GM10248 (cell line): ENCODE measurements around the gene SLC38A6.

Source experiments
- CTCF ChIA-PET: fragments of 300-600 bp; sonication (Branson Sonifier 250); formaldehyde crosslinking; extraction: SDS; loops from one replicate; lab custom pipeline; 2021; ENCODE audit warnings: antibody characterized with exemption; lab: Yijun Ruan, JAX
- POLR2A ChIA-PET: fragments of 350-650 bp; sonication (Branson Sonifier 250); formaldehyde crosslinking; extraction: SDS; loops from one replicate; lab custom pipeline; 2020; ENCODE audit warnings: antibody characterized with exemption; lab: Yijun Ruan, JAX
- DNase-seq: peaks from one replicate; pipeline ENCODE4 v3.0.0; 2012; ENCODE audit errors: extremely low spot score
- CTCF ChIP-seq: IDR thresholded peaks from 2 replicates; pipeline ENCODE4 v1.5.1; 2012; ENCODE audit warnings: mild to moderate bottlenecking, low read depth; ENCODE audit errors: extremely low read depth, missing control alignments, control extremely low read depth

Gene SLC38A6

GRCh38 chr14:60984196-60984595, 3.2 kb downstream of the SLC38A6 start:
- ChIA-PET CTCF (no interaction called here), POLR2A (no interaction called here)
- DNase-seq = no peak
- no peak for TF ChIP-seq CTCF

GRCh38 chr14:60986500-60986899, 5.5 kb downstream of the SLC38A6 start:
- ChIA-PET CTCF (no interaction called here), POLR2A (no interaction called here)
- DNase-seq = no peak
- TF ChIP-seq CTCF = no peak

GRCh38 chr14:60989599-60989998, 8.6 kb downstream of the SLC38A6 start:
- DNase-seq = no peak
- TF ChIP-seq CTCF = no peak
- CTCF ChIA-PET = no interaction called here
- POLR2A ChIA-PET = interaction anchor here (0.6 kb wide), 1 partner anchor 10 kb away, joined by 6 read pairs; no protein-coding TSS in a partner anchor

- TF ChIP-seq CTCF = no peak
- CTCF ChIA-PET = no interaction called here
- DNase-seq = no peak
- POLR2A ChIA-PET = no interaction called here
Measured at GRCh38 chr14:60998617-60999016, 17.6 kb downstream of the SLC38A6 start.

GRCh38 chr14:60999536-60999935, 18.5 kb downstream of the SLC38A6 start:
- TF ChIP-seq CTCF = no peak
- DNase-seq = no peak
- CTCF ChIA-PET = no interaction called here
- POLR2A ChIA-PET = no interaction called here

GRCh38 chr14:61003571-61003970, 22.5 kb downstream of the SLC38A6 start:
- DNase-seq = no peak
- no peak for TF ChIP-seq CTCF
- CTCF ChIA-PET = interaction anchor here (1.4 kb wide), 1 partner anchor 347 kb away, joined by 3 read pairs; no protein-coding TSS in a partner anchor
- POLR2A ChIA-PET = no interaction called here

GRCh38 chr14:61019537-61019936, 38.5 kb downstream of the SLC38A6 start:
- DNase-seq = no peak
- ChIA-PET CTCF (interaction anchor here (1.4 to 1.7 kb wide), 2 partner anchors 362 to 394 kb away, joined by 4 to 5 read pairs; no protein-coding TSS in a partner anchor), POLR2A (no interaction called here)
- TF ChIP-seq CTCF = no peak
